GM23248 (cell line): ENCODE measurements around the gene KRTAP16-1.

Experiments
- EZH2 ChIP-seq: fragments of 200-600 bp; sonication (generic); IDR thresholded peaks from 2 replicates; pipeline ENCODE4 v1.6.1; 2018; ENCODE audit warnings: antibody characterized with exemption, mild to moderate bottlenecking; ENCODE audit not compliant: insufficient read depth, poor library complexity, severe bottlenecking
- EZH2phosphoT487 ChIP-seq: fragments of 200-600 bp; sonication (generic); IDR thresholded peaks from 2 replicates; pipeline ENCODE4 v1.6.1; 2018; ENCODE audit warnings: antibody characterized with exemption, moderate library complexity, mild to moderate bottlenecking, low read depth; ENCODE audit not compliant: insufficient read depth

GRCh38 chr17:41311111-41311510 lies 2.0 kb upstream of the KRTAP16-1 start:
- no peak for TF ChIP-seq EZH2
- TF ChIP-seq EZH2phosphoT487, result no peak
